HG02852 (cell line): ENCODE results near the gene EDN3.

Experiments
- ATAC-seq: cut with Tn5 transposase; IDR thresholded peaks from one replicate; pipeline ENCODE4 v1.9.1; 2021; ENCODE audit warnings: mild to moderate bottlenecking, moderate library complexity; ENCODE audit not compliant: unreplicated experiment

Gene EDN3

DNA sequence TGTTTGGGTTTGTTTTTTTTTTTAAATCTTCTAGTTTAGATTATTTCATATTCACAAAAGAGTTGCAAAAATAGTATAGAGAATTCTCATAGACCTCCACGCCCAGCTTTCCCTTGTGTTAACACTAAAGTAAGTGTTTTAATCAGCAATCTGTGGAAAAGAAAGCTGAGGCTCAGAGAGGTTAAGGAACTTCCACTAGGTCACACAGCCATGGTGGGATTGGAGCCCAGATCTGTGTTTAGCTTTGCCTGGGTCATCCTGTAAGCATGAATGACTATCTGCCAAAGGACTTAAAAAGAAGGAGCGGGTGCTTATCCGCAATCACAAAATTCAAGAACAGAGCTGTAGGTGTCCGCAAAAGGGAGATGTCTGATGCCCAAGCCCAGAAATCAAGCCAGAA, 60.5 kb downstream of the EDN3 start:
- no peak for ATAC-seq

DNA sequence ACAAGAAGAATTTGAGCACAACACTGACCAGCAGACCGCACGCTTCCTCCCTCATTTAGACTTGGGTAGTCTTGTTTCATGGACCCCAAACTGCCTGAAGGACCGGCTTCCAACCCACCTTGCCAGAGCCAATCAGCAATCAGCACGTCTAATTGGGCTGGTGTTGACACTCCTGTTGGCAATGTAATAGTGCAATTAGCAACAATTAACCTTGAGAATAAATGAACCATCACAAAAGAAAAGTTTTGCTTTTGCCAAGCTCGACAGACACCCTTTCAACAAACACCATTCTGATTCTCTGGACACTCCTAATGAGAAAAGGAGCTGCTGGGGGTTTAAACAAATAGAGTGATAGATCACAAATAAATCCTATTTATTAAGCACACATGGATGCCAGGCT, 61.0 kb downstream of the EDN3 start:
- no peak for ATAC-seq

- ATAC-seq: no peak
Observed at GRCh38 chr20:59363101-59363500, 62.7 kb downstream of the EDN3 start.

DNA sequence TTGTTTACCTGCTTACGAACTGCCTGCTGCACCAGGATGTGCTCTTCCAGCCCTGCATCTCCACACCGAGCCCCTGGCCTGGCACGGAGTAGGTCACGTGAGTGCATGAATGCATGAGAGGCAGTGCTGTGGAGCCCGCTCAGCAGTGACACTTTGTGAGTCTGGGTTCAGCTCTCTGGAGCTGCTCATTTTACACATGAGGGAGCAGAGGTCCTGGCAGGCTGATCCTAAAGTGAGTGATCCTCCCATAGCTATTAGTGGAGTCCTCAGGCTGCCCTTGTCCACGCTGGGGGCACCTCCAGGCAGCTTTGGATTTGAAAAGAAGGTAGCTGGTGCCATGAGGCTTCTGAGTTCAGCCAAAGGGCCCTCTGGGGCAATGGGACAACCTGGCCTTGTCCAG, 64.2 kb downstream of the EDN3 start:
- no peak for ATAC-seq

DNA sequence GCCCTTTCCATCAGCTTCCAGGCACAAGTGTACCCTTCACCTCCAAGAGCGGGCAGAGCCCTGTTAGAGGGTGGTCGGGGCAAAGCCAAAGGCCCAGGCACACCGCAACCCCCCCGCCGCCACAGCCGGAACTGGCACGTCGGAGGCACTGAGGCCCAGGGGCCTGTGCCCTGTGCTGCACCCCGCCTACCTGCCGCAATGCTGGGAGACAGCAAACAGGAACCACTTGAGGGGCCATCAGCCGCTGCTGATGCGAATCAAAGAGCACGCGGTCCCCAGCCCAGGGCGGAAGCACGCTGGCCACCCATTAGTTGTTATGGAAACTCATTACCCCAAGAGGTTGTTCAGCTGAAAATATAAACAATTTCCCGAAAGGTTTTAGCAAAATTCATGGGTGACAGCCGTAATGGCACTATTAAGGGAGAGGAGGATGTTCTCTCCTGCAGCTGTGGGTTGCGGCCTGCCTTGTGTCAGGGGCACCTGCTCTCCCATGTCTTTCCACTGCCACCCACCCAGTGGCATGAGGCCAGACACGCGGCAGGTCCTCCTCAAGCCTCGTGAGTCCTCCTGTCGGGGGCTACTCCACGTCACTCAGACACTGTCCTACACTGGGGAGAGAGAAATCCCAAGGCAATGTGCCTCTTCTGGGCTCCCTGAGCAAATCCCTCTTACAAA, 65.3 kb downstream of the EDN3 start:
- no peak for ATAC-seq

DNA sequence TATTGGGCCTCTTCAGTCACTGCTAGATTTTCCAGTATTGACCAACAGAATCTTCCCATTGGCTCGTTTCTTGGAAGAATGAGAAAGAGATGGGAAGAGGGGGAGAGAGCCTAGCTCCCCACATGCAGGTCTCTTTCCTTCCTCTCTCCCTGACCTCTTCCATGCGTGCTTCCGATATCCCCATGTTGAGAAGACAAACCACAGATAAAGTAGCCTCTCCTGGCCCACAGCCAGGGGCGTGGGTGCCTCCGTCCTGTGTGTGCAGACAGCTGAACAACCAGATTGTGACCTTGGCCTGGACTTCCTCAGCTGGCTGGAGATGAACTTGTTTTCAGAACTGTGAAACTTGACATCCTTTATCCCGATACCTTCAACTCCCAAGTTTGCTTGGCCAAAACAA, 71.0 kb downstream of the EDN3 start:
- no peak for ATAC-seq

DNA sequence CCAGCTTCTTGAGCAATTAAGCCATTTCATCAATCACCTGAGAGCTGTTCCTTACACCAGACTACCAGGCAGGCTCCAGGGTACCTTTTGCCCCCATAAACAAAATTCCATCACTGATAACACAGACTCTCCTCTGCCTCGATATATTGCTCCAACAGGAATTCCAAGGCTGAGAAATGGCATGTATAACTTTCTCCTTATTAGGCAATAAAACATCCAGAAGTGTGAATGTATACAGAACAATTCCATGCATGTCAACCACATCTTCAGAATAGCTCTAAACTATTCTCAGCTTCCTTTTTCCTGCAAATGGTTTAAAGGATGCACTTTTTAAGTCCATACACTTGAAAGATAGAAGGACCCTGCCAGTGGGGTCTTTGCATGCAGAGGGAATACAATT, 73.8 kb downstream of the EDN3 start:
- ATAC-seq: no peak

DNA sequence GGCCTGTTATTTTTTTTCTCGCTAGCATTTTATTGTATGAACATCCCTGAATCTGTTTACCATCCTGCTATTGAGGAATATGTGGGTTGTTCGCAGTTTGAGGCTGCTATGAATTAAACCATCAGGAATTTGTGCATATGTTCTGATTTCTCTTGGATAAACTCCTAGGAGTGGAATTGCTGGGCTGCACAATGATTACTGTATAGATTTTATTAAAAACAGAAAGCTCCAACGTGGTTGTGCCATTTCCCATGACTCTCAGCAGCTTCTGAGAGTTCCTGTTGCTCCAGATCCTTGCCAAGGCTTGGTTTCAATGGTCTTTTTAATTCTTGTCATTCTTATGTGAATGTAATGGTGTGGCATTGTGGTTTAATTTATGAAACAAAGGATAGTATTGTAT, 75.1 kb downstream of the EDN3 start:
- ATAC-seq: no peak
